H1 (cell line): ENCODE results near the gene BMPR1A. TPM values are rescaled to one million over a fixed set of nuclear protein-coding genes. Genes with fewer than 3 reads are reported as not detected.

Source experiments
- CHD2 ChIP-seq: IDR thresholded peaks from 2 replicates; pipeline ENCODE4 v1.6.1; 2012; ENCODE audit warnings: low read length, improper control_type of control experiment
- CREB1 ChIP-seq: IDR thresholded peaks from 2 replicates; pipeline ENCODE4 v1.6.1; 2012; ENCODE audit warnings: inconsistent platforms
- NRF1 ChIP-seq: IDR thresholded peaks from 2 replicates; pipeline ENCODE4 v1.6.1; 2011; ENCODE audit warnings: mild to moderate bottlenecking, low read depth, low read length, improper control_type of control experiment
- RAD21 ChIP-seq, 2 experiments: IDR thresholded peaks in 1 of 2; conservative IDR thresholded peaks in 1 of 2; 2 replicates each; pipeline ENCODE4 v1.6.1; 2011; ENCODE audit warnings: low read depth in 2 of 2, low read length in 2 of 2, improper control_type of control experiment in 1 of 2, inconsistent platforms in 1 of 2, mild to moderate bottlenecking in 1 of 2, moderate library complexity in 1 of 2
- RFX5 ChIP-seq: IDR thresholded peaks from 2 replicates; pipeline ENCODE4 v1.6.1; 2011; ENCODE audit warnings: low read depth, low read length, improper control_type of control experiment, borderline replicate concordance
- USF2 ChIP-seq: IDR thresholded peaks from 2 replicates; pipeline ENCODE4 v1.6.1; 2011; ENCODE audit warnings: low read length, improper control_type of control experiment
- polyA plus RNA-seq, 7 experiments: library from polyadenylated mRNA; depleted of rRNA in 3 of 7; stranded (reverse) in 5 of 7; unstranded in 2 of 7; fragments of >200 nt in 5 of 7; fragments of 200-250 nt in 2 of 7; gene quantifications; 1 replicate in 5 of 7; 2 replicates in 1 of 7; 4 replicates in 1 of 7; pipeline versions ENCODE4 v1.2.1 to v1.2.3, GENCODE V29; 2011 to 2013; ENCODE audit warnings: missing spikeins in 2 of 7, mixed read lengths in 2 of 7
- total RNA-seq: library from RNA; stranded (reverse); fragmentation: NEBNext Ultra II Directional; extraction: Animal tissue kit (Norgen Biotek cat#: 25700); gene quantifications from 2 replicates; pipeline ENCODE4 v1.2.1, GENCODE V29; 2021
- TF ChIP-seq, protein P1 (sequence below), 3 experiments: IDR thresholded peaks; 1 replicate in 2 of 3; 2 replicates in 1 of 3; pipeline versions ENCODE4 v1.5.1 to v1.6.1; 2011; ENCODE audit warnings: low read length in 3 of 3, mild to moderate bottlenecking in 3 of 3, inconsistent platforms in 2 of 3, low read depth in 1 of 3, moderate library complexity in 1 of 3; ENCODE audit not compliant: insufficient read depth in 1 of 3; ENCODE audit errors: control extremely low read depth in 1 of 3

The BMPR1A gene
- total and polyA plus RNA-seq, 2 of the 8 experiments (the other 6 are each of a cell fraction or from before 2014, with no cell fraction given) = 34.4 to 129 TPM

- TF ChIP-seq RAD21 (IDR thresholded peaks at IDR 0.05 in 1 of 2, conservative IDR thresholded peaks at IDR 0.05 in 1 of 2; ENCODE audit: low read depth in 2 of 2, low read length in 2 of 2) = no peak
- TF ChIP-seq CREB1 = no peak
- TF ChIP-seq NRF1 = no peak
- no peak for TF ChIP-seq CHD2
- TF ChIP-seq RFX5 = no peak
- no peak for TF ChIP-seq USF2
- TF ChIP-seq, protein P1, sequence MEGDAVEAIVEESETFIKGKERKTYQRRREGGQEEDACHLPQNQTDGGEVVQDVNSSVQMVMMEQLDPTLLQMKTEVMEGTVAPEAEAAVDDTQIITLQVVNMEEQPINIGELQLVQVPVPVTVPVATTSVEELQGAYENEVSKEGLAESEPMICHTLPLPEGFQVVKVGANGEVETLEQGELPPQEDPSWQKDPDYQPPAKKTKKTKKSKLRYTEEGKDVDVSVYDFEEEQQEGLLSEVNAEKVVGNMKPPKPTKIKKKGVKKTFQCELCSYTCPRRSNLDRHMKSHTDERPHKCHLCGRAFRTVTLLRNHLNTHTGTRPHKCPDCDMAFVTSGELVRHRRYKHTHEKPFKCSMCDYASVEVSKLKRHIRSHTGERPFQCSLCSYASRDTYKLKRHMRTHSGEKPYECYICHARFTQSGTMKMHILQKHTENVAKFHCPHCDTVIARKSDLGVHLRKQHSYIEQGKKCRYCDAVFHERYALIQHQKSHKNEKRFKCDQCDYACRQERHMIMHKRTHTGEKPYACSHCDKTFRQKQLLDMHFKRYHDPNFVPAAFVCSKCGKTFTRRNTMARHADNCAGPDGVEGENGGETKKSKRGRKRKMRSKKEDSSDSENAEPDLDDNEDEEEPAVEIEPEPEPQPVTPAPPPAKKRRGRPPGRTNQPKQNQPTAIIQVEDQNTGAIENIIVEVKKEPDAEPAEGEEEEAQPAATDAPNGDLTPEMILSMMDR (IDR thresholded peaks at IDR 0.05; ENCODE audit: control extremely low read depth in 1 of 3, insufficient read depth in 1 of 3, low read depth in 1 of 3, low read length in 3 of 3) = no peak
These were observed 144.5 kb downstream of the BMPR1A start (continued) for GRCh38 chr10:86900955-86901354.
